ENCODE results near the gene FLT1.

FLT1 gene

GRCh38 chr13:28408863-28409262 lies 86.1 kb downstream of the FLT1 start:
- H3K4me3 Mint-ChIP-seq: no peak overlapping the region
- no peaks in the 10 kb centered on the region for H3K9me3 Mint-ChIP-seq
- H3K36me3 Mint-ChIP-seq (ENCODE audit: low read depth): no peaks in the 10 kb centered on the region
- no peak overlapping the region for H3K27ac Mint-ChIP-seq
- no peak for TF ChIP-seq CTCF (IDR thresholded peaks at IDR 0.05; ENCODE audit: unreplicated experiment in 3 of 3)
- H3K27me3 Mint-ChIP-seq (ENCODE audit: low read depth): peaks cover 8% of the 10 kb centered on the region
- H3K4me1 Mint-ChIP-seq: peaks cover 11% of the 10 kb centered on the region

GRCh38 chr13:28408235-28408848 lies 86.6 kb downstream of the FLT1 start:
- TF ChIP-seq CTCF (IDR thresholded peaks at IDR 0.05; ENCODE audit: unreplicated experiment in 3 of 3): no peak
- Mint-ChIP-seq H3K27me3 (ENCODE audit: low read depth) (peaks cover 8% of the 10 kb centered on the region), H3K4me3 (no peak overlapping the region), H3K4me1 (peaks cover 11% of the 10 kb centered on the region), H3K27ac (no peak overlapping the region), H3K36me3 (ENCODE audit: low read depth) (no peaks in the 10 kb centered on the region), H3K9me3 (no peaks in the 10 kb centered on the region)

GRCh38 chr13:28406733-28407266 lies 88.1 kb downstream of the FLT1 start:
- no peak overlapping the region for H3K27ac Mint-ChIP-seq
- peaks cover 8% of the 10 kb centered on the region for H3K27me3 Mint-ChIP-seq (ENCODE audit: low read depth)
- H3K4me3 Mint-ChIP-seq: no peak overlapping the region
- H3K9me3 Mint-ChIP-seq: no peaks in the 10 kb centered on the region
- peaks cover 11% of the 10 kb centered on the region for H3K4me1 Mint-ChIP-seq
- H3K36me3 Mint-ChIP-seq (ENCODE audit: low read depth): no peaks in the 10 kb centered on the region
- TF ChIP-seq CTCF (IDR thresholded peaks at IDR 0.05; ENCODE audit: unreplicated experiment in 3 of 3): no peak

DNA sequence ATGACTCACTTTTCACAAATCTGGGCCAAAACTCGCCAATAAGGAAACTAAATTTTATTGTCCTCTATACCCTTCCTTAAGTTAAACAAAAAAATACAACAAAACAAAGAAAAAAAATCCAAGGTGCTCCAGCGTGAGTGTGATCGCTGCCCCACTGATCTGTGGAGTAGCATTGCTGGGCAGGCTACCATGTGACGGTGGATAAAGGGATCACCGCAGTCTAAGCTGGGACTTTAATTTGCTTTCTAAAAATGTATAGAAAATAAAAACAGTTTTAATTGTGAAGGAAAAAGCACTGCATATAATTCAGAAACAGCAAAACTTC lies 92.9 kb downstream of the FLT1 start:
- Mint-ChIP-seq H3K27ac (no peak overlapping the region), H3K4me1 (no peaks in the 10 kb centered on the region)
- TF ChIP-seq CTCF (IDR thresholded peaks at IDR 0.05; ENCODE audit: unreplicated experiment in 3 of 3): no peak

GRCh38 chr13:28401303-28402056 lies 93.4 kb downstream of the FLT1 start:
- Mint-ChIP-seq H3K4me1 (no peaks in the 10 kb centered on the region), H3K27me3 (ENCODE audit: low read depth) (peaks cover 8% of the 10 kb centered on the region), H3K9me3 (no peaks in the 10 kb centered on the region), H3K27ac (no peak overlapping the region), H3K36me3 (ENCODE audit: low read depth) (no peaks in the 10 kb centered on the region), H3K4me3 (no peak overlapping the region)
- TF ChIP-seq CTCF (IDR thresholded peaks at IDR 0.05; ENCODE audit: unreplicated experiment in 3 of 3): no peak

More for the DNA sequence above, 92.9 kb downstream of the FLT1 start:
- Mint-ChIP-seq H3K36me3 (ENCODE audit: low read depth) (no peaks in the 10 kb centered on the region), H3K27me3 (ENCODE audit: low read depth) (peaks cover 8% of the 10 kb centered on the region), H3K9me3 (no peaks in the 10 kb centered on the region), H3K4me3 (no peak overlapping the region)

Measured in nephron (organoid).